ENCODE data around the gene PAPSS2.

GRCh38 chr10:87794285-87794684 is 134.6 kb downstream of the PAPSS2 start:
- TF ChIP-seq EZH2phosphoT487 (IDR thresholded peaks at IDR 0.05; ENCODE audit: insufficient read depth, low read depth) (no peak), EZH2 (IDR thresholded peaks at IDR 0.05; ENCODE audit: insufficient read depth, poor library complexity, severe bottlenecking) (no peak)

Data from GM23248 (cell line).